Gastrocnemius medialis (tissue), 4 donors: ENCODE measurements around the gene ANXA2.

Experiments
- POLR2A ChIP-seq, 2 donors: fragments of 450-650 bp; IDR thresholded peaks; one replicate each; pipeline ENCODE4 v1.6.1; 2017; ENCODE audit warnings: antibody characterized with exemption in 2 of 2, mild to moderate bottlenecking in 2 of 2, moderate library complexity in 2 of 2
- TF ChIP-seq, protein P1 (sequence below), 5 experiments: fragments of 450-650 bp in 3 of 5; fragments of 200-600 bp in 2 of 5; sonication (generic) in 2 of 5; IDR thresholded peaks in 4 of 5; conservative IDR thresholded peaks in 1 of 5; 1 replicate in 4 of 5; 2 replicates in 1 of 5; pipeline ENCODE4 v1.5.1; 2016 to 2019; ENCODE audit warnings: antibody characterized with exemption in 5 of 5, mild to moderate bottlenecking in 3 of 5, moderate library complexity in 3 of 5

DNA sequence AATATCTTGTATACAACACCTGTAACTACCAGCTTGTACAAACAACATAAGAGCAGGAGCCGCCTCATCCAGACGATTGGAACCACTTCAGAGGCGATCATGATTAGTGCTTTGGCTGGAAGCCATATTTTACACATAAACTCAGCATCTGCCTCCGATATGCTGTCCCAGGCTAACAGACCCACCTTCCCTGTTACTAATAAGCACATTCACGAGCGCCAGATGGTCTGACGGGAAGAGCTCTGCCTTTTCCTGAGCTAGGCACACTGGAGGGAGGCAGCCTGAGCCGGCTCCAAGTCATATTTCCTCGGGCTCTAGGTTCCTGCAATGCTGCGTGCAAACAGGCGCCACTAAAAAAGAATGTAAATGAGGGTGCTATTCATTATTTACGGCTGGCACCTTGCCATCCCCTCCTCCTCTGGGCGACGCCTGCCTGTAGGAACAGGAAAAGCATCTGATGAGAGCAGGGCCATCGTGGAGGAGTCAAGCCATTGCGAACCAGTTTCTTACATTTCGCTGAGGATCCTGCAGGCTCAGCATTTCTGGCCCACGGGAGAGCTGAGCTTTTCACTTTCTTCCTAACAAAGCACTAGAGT is 98.2 kb downstream of the ANXA2 start:
- TF ChIP-seq, protein P1, sequence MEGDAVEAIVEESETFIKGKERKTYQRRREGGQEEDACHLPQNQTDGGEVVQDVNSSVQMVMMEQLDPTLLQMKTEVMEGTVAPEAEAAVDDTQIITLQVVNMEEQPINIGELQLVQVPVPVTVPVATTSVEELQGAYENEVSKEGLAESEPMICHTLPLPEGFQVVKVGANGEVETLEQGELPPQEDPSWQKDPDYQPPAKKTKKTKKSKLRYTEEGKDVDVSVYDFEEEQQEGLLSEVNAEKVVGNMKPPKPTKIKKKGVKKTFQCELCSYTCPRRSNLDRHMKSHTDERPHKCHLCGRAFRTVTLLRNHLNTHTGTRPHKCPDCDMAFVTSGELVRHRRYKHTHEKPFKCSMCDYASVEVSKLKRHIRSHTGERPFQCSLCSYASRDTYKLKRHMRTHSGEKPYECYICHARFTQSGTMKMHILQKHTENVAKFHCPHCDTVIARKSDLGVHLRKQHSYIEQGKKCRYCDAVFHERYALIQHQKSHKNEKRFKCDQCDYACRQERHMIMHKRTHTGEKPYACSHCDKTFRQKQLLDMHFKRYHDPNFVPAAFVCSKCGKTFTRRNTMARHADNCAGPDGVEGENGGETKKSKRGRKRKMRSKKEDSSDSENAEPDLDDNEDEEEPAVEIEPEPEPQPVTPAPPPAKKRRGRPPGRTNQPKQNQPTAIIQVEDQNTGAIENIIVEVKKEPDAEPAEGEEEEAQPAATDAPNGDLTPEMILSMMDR (IDR thresholded peaks at IDR 0.05 in 4 of 5, conservative IDR thresholded peaks at IDR 0.05 in 1 of 5), result no peak
- TF ChIP-seq POLR2A (IDR thresholded peaks at IDR 0.05), result no peak
